RWPE1 (cell line): ENCODE results near the gene NMNAT2.

Experiments used
- CTCF ChIA-PET: fragments of 350-600 bp; sonication (Branson Sonifier 250); formaldehyde crosslinking; extraction: SDS; loops from one replicate; lab custom pipeline; 2021; lab: Yijun Ruan, JAX
- POLR2A ChIA-PET: fragments of 400-600 bp; formaldehyde crosslinking; extraction: SDS; loops from one replicate; lab custom pipeline; 2020; ENCODE audit warnings: antibody characterized with exemption; ENCODE audit not compliant: low non-redundant PET; lab: Yijun Ruan, JAX
- DNase-seq: peaks from one replicate; pipeline ENCODE4 v3.0.0; 2012; ENCODE audit warnings: low spot score
- H3K27ac ChIP-seq: fragments of 450-650 bp; 2 replicates; pipeline ENCODE4 v1.5.1; 2017
- TF ChIP-seq, protein P1 (sequence below): fragments of 450-650 bp; conservative IDR thresholded peaks from 2 replicates; pipeline ENCODE4 v1.5.1; 2017; ENCODE audit warnings: low read depth, mild to moderate bottlenecking

The NMNAT2 gene

DNA sequence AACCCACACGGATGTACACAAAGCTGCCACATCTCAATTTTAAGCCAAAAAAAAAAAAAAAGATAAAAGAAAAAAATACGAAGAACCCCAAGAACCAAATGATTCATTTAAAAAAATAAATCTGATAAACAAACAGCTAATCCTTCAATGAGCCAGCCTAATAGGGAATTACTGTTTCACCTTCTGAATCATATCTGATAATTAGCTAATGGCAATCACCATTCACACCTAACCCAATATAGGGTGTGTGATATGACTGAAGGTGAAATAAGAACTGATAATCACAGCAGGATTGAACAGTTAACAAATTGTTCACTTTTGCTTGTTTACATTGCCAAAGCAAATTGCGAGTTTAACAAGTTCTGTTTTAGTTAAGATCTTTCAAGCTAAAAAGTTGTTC lies 170.7 kb downstream of the NMNAT2 start:
- CTCF ChIA-PET, result no interaction called here
- TF ChIP-seq, protein P1, sequence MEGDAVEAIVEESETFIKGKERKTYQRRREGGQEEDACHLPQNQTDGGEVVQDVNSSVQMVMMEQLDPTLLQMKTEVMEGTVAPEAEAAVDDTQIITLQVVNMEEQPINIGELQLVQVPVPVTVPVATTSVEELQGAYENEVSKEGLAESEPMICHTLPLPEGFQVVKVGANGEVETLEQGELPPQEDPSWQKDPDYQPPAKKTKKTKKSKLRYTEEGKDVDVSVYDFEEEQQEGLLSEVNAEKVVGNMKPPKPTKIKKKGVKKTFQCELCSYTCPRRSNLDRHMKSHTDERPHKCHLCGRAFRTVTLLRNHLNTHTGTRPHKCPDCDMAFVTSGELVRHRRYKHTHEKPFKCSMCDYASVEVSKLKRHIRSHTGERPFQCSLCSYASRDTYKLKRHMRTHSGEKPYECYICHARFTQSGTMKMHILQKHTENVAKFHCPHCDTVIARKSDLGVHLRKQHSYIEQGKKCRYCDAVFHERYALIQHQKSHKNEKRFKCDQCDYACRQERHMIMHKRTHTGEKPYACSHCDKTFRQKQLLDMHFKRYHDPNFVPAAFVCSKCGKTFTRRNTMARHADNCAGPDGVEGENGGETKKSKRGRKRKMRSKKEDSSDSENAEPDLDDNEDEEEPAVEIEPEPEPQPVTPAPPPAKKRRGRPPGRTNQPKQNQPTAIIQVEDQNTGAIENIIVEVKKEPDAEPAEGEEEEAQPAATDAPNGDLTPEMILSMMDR, result no peak
- POLR2A ChIA-PET, result interaction anchor here (0.7 kb wide), 1 partner anchor 111 kb away, joined by 3 read pairs; no protein-coding TSS in a partner anchor
- DNase-seq, result no peak
- no peak overlapping the region for H3K27ac ChIP-seq

DNA sequence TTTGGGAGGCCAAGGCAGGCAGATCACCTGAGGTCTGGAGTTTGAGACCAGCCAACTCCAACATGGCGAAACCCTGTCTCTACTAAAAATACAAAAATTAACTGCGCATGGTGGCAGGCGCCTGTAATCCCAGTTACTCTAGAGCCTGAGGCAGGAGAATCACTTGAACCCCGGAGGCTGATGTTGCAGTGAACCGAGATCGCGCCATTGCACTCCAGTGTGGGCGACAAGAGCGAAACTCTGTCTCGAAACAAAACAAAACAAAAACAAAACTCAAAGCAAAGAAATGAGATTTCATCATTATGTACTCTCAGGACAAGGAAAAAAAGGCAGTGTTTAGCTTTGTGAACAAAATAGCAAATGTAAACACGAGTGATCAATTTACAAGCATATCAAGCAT lies 171.1 kb downstream of the NMNAT2 start:
- 0 out of 2 replicates have a peak overlapping the region, but pooled peaks have one; percentile 28 for H3K27ac ChIP-seq
- TF ChIP-seq, protein P1, result no peak
- CTCF ChIA-PET, result no interaction called here
- POLR2A ChIA-PET, result interaction anchor here (0.7 kb wide), 1 partner anchor 111 kb away, joined by 3 read pairs; no protein-coding TSS in a partner anchor
- DNase-seq, result no peak

DNA sequence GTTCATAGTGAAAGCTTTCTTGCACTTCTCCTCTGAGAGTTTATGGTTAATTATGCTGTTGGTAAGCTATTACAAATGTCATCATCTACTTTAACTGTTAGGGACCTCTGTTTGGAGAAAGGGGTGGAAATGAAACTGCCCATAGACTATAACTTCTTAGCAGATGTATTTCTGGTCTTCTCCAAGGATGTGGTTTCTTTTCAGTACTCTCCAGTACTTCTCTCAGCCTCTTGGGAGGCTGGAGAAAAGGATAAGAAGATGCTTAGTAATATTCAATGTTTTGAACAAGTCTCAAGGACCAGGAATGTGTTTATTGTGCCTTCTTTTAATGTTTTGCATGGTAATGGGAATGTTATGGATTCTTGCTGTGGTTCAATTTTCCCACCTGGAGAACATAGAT lies 171.7 kb downstream of the NMNAT2 start:
- POLR2A ChIA-PET, result no interaction called here
- CTCF ChIA-PET, result interaction anchor here (0.8 kb wide), 1 partner anchor 12 kb away, joined by 3 read pairs; no protein-coding TSS in a partner anchor
- no peak for DNase-seq
- TF ChIP-seq, protein P1, result no peak
- no peak overlapping the region for H3K27ac ChIP-seq

DNA sequence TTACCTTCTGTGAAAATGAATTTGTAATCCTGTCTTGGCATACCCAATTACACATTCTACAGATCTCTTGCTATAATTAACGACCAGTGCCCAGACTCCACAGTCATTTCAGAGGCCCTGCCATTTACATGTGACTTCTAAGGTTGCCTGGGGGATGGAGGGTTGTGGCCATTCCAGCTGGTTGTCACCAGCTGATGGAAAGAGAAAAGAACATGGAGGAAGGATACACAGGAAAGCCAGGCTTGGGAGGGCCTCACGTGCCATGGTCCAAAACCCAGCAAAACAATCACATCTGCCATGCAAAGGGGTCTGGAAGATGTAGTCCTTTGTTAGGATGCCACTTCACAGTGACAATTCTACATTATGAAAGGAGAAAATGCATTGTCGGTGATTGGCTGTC lies 172.8 kb downstream of the NMNAT2 start:
- POLR2A ChIA-PET, result no interaction called here
- no peak overlapping the region for H3K27ac ChIP-seq
- TF ChIP-seq, protein P1, result no peak
- CTCF ChIA-PET, result no interaction called here
- no peak for DNase-seq

DNA sequence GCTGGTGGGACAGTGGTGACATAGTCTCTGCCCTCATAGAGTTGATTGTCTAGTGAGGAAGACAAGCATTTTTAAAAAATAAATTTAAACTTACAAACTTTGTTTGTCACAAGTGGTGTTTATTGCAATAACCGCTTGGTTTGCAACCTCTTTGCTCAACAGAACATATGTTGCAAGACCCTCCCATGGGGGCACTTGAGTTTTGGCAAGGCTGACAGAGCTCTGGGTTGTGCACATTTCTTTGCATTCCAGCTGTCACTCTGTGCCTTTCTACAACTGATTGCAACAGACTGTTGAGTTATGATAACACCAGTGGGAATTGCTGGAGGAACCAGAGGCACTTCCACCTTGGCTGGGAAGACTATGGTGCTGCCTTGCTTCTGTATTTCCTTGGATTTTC lies 173.7 kb downstream of the NMNAT2 start:
- ChIA-PET POLR2A (no interaction called here), CTCF (interaction anchor here (0.9 kb wide), 1 partner anchor 9 kb away, joined by 5 read pairs; no protein-coding TSS in a partner anchor)
- TF ChIP-seq, protein P1, result no peak
- no peak overlapping the region for H3K27ac ChIP-seq
- DNase-seq, result no peak

DNA sequence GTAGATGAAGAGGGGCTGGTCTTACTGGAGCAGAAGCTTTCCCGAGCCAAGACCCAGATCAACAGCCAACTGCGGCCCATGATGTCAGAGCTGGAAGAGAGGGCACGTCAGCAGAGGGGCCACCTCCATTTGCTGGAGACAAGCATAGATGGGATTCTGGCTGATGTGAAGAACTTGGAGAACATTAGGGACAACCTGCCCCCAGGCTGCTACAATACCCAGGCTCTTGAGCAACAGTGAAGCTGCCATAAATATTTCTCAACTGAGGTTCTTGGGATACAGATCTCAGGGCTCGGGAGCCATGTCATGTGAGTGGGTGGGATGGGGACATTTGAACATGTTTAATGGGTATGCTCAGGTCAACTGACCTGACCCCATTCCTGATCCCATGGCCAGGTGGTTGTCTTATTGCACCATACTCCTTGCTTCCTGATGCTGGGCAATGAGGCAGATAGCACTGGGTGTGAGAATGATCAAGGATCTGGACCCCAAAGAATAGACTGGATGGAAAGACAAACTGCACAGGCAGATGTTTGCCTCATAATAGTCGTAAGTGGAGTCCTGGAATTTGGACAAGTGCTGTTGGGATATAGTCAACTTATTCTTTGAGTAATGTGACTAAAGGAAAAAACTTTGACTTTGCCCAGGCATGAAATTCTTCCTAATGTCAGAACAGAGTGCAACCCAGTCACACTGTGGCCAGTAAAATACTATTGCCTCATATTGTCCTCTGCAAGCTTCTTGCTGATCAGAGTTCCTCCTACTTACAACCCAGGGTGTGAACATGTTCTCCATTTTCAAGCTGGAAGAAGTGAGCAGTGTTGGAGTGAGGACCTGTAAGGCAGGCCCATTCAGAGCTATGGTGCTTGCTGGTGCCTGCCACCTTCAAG lies 174.8 kb downstream of the NMNAT2 start:
- ChIA-PET CTCF (interaction anchor here (0.9 kb wide), 1 partner anchor 8 kb away, joined by 5 read pairs; no protein-coding TSS in a partner anchor), POLR2A (no interaction called here)
- TF ChIP-seq, protein P1, result no peak
- DNase-seq, result no peak
- H3K27ac ChIP-seq, result peak overlapping the region; percentile 50
